CD14-positive monocyte (primary cell): ENCODE data around the gene RNASEH2C. TPM values are rescaled to one million over a fixed set of nuclear protein-coding genes. Genes with fewer than 3 reads are reported as not detected.

ENCODE experiments used
- DNase-seq, 3 donors: peaks; one replicate each; pipeline ENCODE4 v3.0.0-alpha.2; 2011 to 2022
- H2AFZ ChIP-seq: 2 replicates; pipeline ENCODE4 v1.6.0; 2012; ENCODE audit warnings: mild to moderate bottlenecking, low read depth, low read length, inconsistent platforms; ENCODE audit not compliant: insufficient read depth, poor library complexity, severe bottlenecking
- H3K27ac ChIP-seq, 2 donors: 1 replicate in 1 of 2; 2 replicates in 1 of 2; pipeline ENCODE4 v1.5.1; 2012 to 2013; ENCODE audit warnings: low read length in 2 of 2, control low read depth in 1 of 2, inconsistent platforms in 1 of 2, low read depth in 1 of 2, mild to moderate bottlenecking in 1 of 2
- H3K27me3 ChIP-seq, 2 donors: one replicate each; pipeline versions ENCODE4 v1.6.0 to v1.6.1; 2011 to 2013; ENCODE audit warnings: low read length in 2 of 2; ENCODE audit not compliant: control insufficient read depth in 2 of 2, insufficient read depth in 2 of 2
- H3K36me3 ChIP-seq, 2 donors: replicated peaks in 1 of 2; 1 replicate in 1 of 2; 2 replicates in 1 of 2; pipeline versions ENCODE4 v1.5.1 to v1.6.1; 2012 to 2013; ENCODE audit warnings: low read length in 2 of 2, control low read depth in 1 of 2, inconsistent platforms in 1 of 2, mild to moderate bottlenecking in 1 of 2; ENCODE audit not compliant: insufficient read depth in 2 of 2, control insufficient read depth in 1 of 2
- H3K4me1 ChIP-seq, 2 donors: 1 replicate in 1 of 2; 2 replicates in 1 of 2; pipeline versions ENCODE4 v1.5.1 to v1.6.1; 2012 to 2013; ENCODE audit warnings: low read length in 2 of 2, control low read depth in 1 of 2, inconsistent platforms in 1 of 2, mild to moderate bottlenecking in 1 of 2, moderate library complexity in 1 of 2; ENCODE audit not compliant: insufficient read depth in 2 of 2, control insufficient read depth in 1 of 2
- H3K4me2 ChIP-seq: replicated peaks from 2 replicates; pipeline ENCODE3; 2012; ENCODE audit warnings: low read length, moderate library complexity, mild to moderate bottlenecking; ENCODE audit not compliant: poor library complexity, severe bottlenecking; ENCODE audit errors: extremely low read depth
- H3K4me3 ChIP-seq, 3 experiments: fragments of 200-600 bp in 1 of 3; sonication (generic) in 1 of 3; replicated peaks in 1 of 3; 1 replicate in 2 of 3; 2 replicates in 1 of 3; pipeline ENCODE4 v1.5.1; 2011 to 2013; ENCODE audit warnings: low read length in 3 of 3, mild to moderate bottlenecking in 3 of 3, control low read depth in 2 of 3, low read depth in 2 of 3, inconsistent platforms in 1 of 3, moderate library complexity in 1 of 3
- H3K79me2 ChIP-seq: 2 replicates; pipeline ENCODE4 v1.6.0; 2012; ENCODE audit warnings: mild to moderate bottlenecking, control low read depth, inconsistent platforms, low read length, moderate library complexity; ENCODE audit not compliant: insufficient read depth
- H3K9ac ChIP-seq: 2 replicates; pipeline ENCODE4 v1.6.0; 2017; ENCODE audit warnings: low read length, mild to moderate bottlenecking; ENCODE audit not compliant: insufficient read depth, poor library complexity, severe bottlenecking
- H3K9me3 ChIP-seq, 2 donors: replicated peaks in 1 of 2; 1 replicate in 1 of 2; 2 replicates in 1 of 2; pipeline versions ENCODE4 v1.5.1 to v1.6.1; 2012 to 2013; ENCODE audit warnings: low read length in 2 of 2, control low read depth in 1 of 2; ENCODE audit not compliant: control insufficient read depth in 1 of 2, insufficient read depth in 1 of 2
- H4K20me1 ChIP-seq: 2 replicates; pipeline ENCODE4 v1.6.0; 2012; ENCODE audit warnings: mild to moderate bottlenecking, low read length, control low read depth, moderate library complexity; ENCODE audit not compliant: insufficient read depth
- H3K27ac Mint-ChIP-seq, 7 donors: one replicate each; pipeline ENCODE4 v1.8.0; 2020; ENCODE audit warnings: mild to moderate bottlenecking in 7 of 7, mixed read lengths in 7 of 7, moderate library complexity in 6 of 7, inconsistent platforms in 2 of 7
- H3K27me3 Mint-ChIP-seq, 3 donors: one replicate each; pipeline ENCODE4 v1.8.0; 2021 to 2022; ENCODE audit warnings: low read depth in 3 of 3, mild to moderate bottlenecking in 3 of 3, mixed read lengths in 3 of 3, moderate library complexity in 3 of 3, inconsistent platforms in 1 of 3
- H3K36me3 Mint-ChIP-seq, 2 donors: one replicate each; pipeline ENCODE4 v1.8.0; 2020; ENCODE audit warnings: mixed read lengths in 2 of 2, inconsistent platforms in 1 of 2, mild to moderate bottlenecking in 1 of 2
- H3K4me1 Mint-ChIP-seq: one replicate; pipeline ENCODE4 v1.8.0; 2020; ENCODE audit warnings: mild to moderate bottlenecking, mixed read lengths
- H3K4me3 Mint-ChIP-seq, 2 donors: one replicate each; pipeline ENCODE4 v1.8.0; 2020; ENCODE audit warnings: mild to moderate bottlenecking in 2 of 2, mixed read lengths in 2 of 2, moderate library complexity in 1 of 2
- H3K9me3 Mint-ChIP-seq, 7 donors: one replicate each; pipeline ENCODE4 v1.8.0; 2020 to 2022; ENCODE audit warnings: mixed read lengths in 7 of 7, mild to moderate bottlenecking in 6 of 7, moderate library complexity in 6 of 7, inconsistent platforms in 2 of 7
- WGBS: methylation state at CpG from one replicate; pipeline ENCODE4 v1.1.5; 2013; ENCODE audit warnings: missing lambda C conversion rate; ENCODE audit not compliant: insufficient coverage; 5-methylcytosine and 5-hydroxymethylcytosine counted together
- intact Hi-C, 2 donors: fragments of 100-400 bp; cut with micrococcal nuclease; formaldehyde crosslinking; loops; one replicate each; pipeline versions ENCODE4 v1.15.0 to v1.15.1; 2023
- polyA plus RNA-seq, 3 donors: library from polyadenylated mRNA; depleted of rRNA in 1 of 3; unstranded in 2 of 3; stranded (reverse) in 1 of 3; fragments of 300-500 nt in 2 of 3; fragments of >200 nt in 1 of 3; fragmentation: Illumina TruSeq in 2 of 3; gene quantifications; 1 replicate in 2 of 3; 2 replicates in 1 of 3; pipeline ENCODE4 v1.2.3, GENCODE V29; 2012 to 2021
- TF ChIP-seq, protein P1 (sequence below): fragments of 200-600 bp; IDR thresholded peaks from one replicate; pipeline ENCODE4 v1.8.0; 2022; ENCODE audit warnings: antibody characterized with exemption, mild to moderate bottlenecking

The RNASEH2C gene
- polyA plus RNA-seq, 3 donors, result 33.3 to 131 (median 95.2) TPM

DNA sequence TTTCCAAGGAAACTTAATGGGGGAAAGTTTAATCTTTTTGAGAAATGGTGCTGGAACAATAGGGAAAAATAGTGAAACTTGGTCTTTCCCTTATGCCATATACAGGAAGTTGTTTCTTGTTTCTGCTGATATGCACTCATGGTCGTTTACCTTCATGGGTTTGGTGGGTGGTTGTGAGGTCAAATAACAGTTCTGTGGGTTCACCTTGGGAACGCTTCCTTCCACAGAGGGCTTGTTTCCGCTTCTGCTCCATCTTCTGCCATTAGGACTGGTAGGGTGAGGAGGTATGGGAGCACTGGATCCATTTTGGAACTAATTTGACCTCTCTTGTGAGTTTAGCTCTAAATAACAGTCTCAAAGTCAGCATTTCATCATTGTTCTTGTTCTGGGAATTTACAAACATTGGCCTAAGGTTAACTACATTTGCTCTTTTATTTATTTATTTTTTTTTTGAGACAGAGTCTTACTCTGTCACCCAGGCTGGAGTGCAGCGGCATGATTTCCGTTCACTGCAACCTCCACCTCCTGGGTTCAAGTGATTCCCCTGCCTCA, 40.3 kb downstream of the RNASEH2C start:
- no CpG with 5 or more reads among the region's 5 CpGs for WGBS
- no peak overlapping the region for H2AFZ ChIP-seq

DNA sequence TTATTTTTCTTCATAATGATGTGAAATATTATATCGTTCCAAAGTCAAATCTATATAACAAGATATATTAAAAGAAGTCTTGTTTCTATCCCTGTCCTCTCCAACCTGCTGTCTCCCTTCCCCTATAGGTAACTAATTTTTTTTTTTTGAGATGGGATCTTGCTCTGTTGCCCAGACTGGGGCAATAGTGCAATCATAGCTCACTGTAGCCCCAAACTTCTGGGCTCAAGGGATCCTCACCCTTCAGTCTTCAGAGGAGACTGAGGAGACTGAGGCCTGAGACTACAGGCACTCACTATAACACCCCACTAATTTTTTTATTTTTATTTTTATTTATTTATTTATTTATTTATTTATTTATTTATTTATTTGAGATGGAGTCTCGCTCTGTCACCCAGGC, 47.6 kb downstream of the RNASEH2C start:
- Histone ChIP-seq H3K79me2 (no peaks in the 10 kb centered on the region), H3K9me3 (no peaks in the 10 kb centered on the region), H4K20me1 (no peaks in the 10 kb centered on the region), H3K4me1 (no peaks in the 10 kb centered on the region), H3K4me3 (no peak overlapping the region), H3K27me3 (no peaks in the 10 kb centered on the region), H2AFZ (no peak overlapping the region), H3K4me2 (no peak overlapping the region), H3K9ac (no peak overlapping the region), H3K36me3 (no peaks in the 10 kb centered on the region), H3K27ac (no peak overlapping the region)
- H3K36me3 Mint-ChIP-seq, result no peaks in the 10 kb centered on the region
- H3K27me3 Mint-ChIP-seq, result peaks cover 1 to 5% (median 2%) of the 10 kb centered on the region in 3 donors
- no CpG with 5 or more reads among the region's 2 CpGs for WGBS
- peaks cover 0 to 2% (median 0%) of the 10 kb centered on the region in 7 donors for H3K9me3 Mint-ChIP-seq
- H3K4me3 Mint-ChIP-seq, result no peak overlapping the region
- H3K4me1 Mint-ChIP-seq, result no peaks in the 10 kb centered on the region
- DNase-seq, result no peak
- intact Hi-C loops, result no loop called here
- TF ChIP-seq, protein P1, sequence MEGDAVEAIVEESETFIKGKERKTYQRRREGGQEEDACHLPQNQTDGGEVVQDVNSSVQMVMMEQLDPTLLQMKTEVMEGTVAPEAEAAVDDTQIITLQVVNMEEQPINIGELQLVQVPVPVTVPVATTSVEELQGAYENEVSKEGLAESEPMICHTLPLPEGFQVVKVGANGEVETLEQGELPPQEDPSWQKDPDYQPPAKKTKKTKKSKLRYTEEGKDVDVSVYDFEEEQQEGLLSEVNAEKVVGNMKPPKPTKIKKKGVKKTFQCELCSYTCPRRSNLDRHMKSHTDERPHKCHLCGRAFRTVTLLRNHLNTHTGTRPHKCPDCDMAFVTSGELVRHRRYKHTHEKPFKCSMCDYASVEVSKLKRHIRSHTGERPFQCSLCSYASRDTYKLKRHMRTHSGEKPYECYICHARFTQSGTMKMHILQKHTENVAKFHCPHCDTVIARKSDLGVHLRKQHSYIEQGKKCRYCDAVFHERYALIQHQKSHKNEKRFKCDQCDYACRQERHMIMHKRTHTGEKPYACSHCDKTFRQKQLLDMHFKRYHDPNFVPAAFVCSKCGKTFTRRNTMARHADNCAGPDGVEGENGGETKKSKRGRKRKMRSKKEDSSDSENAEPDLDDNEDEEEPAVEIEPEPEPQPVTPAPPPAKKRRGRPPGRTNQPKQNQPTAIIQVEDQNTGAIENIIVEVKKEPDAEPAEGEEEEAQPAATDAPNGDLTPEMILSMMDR, result no peak
- no peak overlapping the region for H3K27ac Mint-ChIP-seq

More for the DNA sequence above, 40.3 kb downstream of the RNASEH2C start:
- Mint-ChIP-seq H3K27ac (no peak overlapping the region), H3K36me3 (no peaks in the 10 kb centered on the region), H3K4me1 (no peaks in the 10 kb centered on the region), H3K9me3 (no peaks in the 10 kb centered on the region), H3K4me3 (no peak overlapping the region), H3K27me3 (peaks cover 0 to 5% (median 3%) of the 10 kb centered on the region in 3 donors)
- Histone ChIP-seq H3K9me3 (no peaks in the 10 kb centered on the region), H3K27ac (no peak overlapping the region), H3K4me3 (no peak overlapping the region), H3K27me3 (no peaks in the 10 kb centered on the region), H3K4me1 (no peaks in the 10 kb centered on the region), H3K4me2 (no peak overlapping the region), H3K36me3 (no peaks in the 10 kb centered on the region), H3K9ac (no peak overlapping the region), H3K79me2 (no peaks in the 10 kb centered on the region), H4K20me1 (no peaks in the 10 kb centered on the region)
- intact Hi-C loops, result no loop called here
- no peak for DNase-seq
- TF ChIP-seq, protein P1, result no peak
